GM21825 (cell line): Measurements from ENCODE around the gene SSX5.
"Not testable (repeated sequence)": the region's sequence is repeated elsewhere in the genome, so short reads cannot be mapped to it uniquely, and the experiment has no call there.

Experiments
- ATAC-seq: cut with Tn5 transposase; IDR thresholded peaks from one replicate; pipeline ENCODE4 v1.9.1; 2021; ENCODE audit warnings: mild to moderate bottlenecking, moderate library complexity; ENCODE audit not compliant: unreplicated experiment

SSX5 gene

DNA sequence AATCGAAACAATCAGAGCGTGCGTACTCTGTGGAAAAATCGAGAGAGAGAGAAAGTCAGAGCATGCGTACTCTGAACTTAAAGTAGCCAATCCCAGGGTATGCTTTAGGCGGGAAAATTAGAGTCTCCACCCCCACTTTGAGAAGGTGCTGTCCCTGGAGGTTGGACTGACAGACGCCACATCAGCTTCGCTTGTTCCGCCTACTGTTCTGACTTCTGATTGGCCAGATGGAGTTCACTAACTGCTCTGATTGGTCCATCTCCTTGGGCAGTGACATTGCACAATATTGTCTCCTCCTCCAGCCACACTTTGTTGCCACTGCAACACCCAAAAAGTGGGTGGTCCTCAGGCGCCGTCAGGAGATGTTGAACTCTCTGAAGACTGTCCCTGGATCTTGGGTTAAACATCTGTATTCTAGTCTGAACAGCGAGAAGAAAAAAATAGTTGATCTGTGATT lies at the start of gene SSX5:
TSS of gene SSX5 (minus strand) at position 51 of the 457 bp plus-strand sequence. CDS start 1,437 bp downstream, outside the sequence.
- ATAC-seq, result no peak

DNA sequence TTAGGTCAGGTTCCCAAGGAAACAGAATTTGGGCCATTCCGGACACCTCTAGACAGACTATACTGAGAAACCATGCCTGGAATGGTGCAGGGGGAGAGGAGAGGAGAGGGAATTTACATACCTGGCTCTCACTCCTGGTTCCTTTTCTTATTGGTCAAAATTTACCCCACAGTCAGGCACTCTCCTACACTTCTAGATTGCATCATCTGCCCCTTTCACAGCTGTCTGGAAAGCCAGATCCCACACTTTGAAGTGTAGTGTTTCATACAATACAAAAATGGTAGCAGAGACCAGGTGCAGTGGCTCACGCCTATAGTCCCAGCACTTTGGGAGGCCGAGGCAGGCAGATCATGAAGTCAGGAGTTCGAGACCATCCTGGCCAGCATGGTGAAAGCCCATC lies 27.6 kb upstream of the SSX5 start:
- ATAC-seq, result not testable (repeated sequence)

GRCh38 chrX:48214341-48214740 lies 17.7 kb upstream of the SSX5 start:
- ATAC-seq, result not testable (repeated sequence)

- ATAC-seq, result not testable (repeated sequence)
These were observed 6.6 kb downstream of the SSX5 start for GRCh38 chrX:48190024-48190423.

DNA sequence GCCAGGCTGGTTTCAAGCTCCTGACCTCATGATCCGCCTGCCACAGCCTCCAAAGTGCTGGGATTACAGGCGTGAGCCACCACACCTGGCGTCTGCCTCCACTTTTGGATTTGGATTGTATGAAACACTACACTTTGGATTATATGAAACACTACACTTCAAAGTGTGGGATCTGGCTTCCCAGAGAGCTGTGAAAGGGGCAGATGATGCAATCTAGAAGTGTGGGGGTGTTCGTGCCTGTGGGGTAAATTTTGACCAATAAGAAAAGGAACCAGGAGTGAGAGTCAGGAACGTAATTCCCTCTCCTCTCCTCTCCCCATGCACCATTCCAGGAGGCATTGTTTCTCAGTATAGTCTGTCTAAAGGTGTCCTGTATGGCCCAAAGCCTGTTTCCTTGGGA lies 14.7 kb downstream of the SSX5 start:
- not testable (repeated sequence) for ATAC-seq

- ATAC-seq, result no peak
These were observed 15.8 kb downstream of the SSX5 start for GRCh38 chrX:48180811-48181210.

- ATAC-seq, result no peak
These were observed 16.9 kb downstream of the SSX5 start for GRCh38 chrX:48179691-48180090.

GRCh38 chrX:48166322-48166721 lies 30.3 kb downstream of the SSX5 start:
- not testable (repeated sequence) for ATAC-seq

DNA sequence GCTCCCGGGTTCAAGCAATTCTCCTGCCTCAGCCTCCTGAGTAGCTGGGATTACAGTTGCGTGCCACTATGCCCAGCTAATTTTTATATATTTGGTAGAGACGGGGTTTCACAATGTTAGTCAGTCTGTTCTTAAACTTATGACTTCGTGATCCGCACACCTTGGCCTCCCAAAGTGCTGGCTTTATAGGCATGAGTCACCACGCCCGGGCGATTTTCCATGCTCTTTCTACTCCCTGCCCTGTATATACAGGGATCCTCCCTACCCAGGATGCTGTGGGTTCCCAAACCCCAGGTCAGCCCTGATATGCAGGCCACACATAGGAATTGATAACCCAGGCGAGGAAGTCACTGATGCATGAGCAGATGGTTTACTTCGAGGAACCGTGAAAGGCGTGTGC lies 31.4 kb downstream of the SSX5 start:
- ATAC-seq, result no peak

GRCh38 chrX:48156014-48156413 lies 40.6 kb downstream of the SSX5 start:
- no peak for ATAC-seq

- ATAC-seq, result no peak
These were observed 41.8 kb downstream of the SSX5 start for GRCh38 chrX:48154796-48155195.

DNA sequence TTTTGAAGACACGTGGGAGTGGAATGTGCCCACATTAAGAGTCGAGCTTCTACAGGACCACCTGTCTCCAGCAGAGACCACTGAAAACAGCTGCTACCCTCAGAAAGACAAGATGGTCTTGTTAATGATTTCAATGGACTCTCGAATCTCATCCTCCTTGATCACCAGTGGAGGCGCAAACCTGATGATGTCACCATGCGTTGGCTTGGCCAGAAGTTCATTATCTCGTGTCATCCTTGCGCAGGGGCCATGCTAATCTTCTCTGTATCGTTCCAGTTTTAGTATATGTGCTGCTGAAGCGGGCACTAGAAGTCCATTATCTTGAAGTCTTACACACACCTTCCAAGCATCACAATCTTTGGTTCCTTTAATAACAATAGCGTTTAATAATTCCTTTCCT lies 42.8 kb downstream of the SSX5 start:
- ATAC-seq, result no peak

DNA sequence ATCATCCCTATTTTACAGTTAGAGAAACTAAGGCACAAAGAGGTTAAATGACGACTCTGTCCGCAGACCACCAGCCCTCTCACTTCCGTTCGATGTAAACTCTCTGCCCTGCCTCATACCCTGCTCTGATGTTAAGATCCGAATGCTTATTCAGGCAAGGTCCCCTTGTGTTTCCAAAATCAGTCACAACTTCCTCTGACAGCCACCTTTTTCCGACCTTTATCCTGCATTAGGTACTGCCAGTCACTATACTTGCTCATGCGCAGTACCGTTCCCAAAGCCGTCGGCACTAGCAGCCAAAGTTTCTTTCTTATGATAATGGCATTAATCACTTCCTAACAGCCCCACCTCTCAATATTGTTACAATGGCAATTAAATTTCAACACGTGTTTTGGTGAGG lies 53.9 kb downstream of the SSX5 start:
- ATAC-seq, result not testable (repeated sequence)

DNA sequence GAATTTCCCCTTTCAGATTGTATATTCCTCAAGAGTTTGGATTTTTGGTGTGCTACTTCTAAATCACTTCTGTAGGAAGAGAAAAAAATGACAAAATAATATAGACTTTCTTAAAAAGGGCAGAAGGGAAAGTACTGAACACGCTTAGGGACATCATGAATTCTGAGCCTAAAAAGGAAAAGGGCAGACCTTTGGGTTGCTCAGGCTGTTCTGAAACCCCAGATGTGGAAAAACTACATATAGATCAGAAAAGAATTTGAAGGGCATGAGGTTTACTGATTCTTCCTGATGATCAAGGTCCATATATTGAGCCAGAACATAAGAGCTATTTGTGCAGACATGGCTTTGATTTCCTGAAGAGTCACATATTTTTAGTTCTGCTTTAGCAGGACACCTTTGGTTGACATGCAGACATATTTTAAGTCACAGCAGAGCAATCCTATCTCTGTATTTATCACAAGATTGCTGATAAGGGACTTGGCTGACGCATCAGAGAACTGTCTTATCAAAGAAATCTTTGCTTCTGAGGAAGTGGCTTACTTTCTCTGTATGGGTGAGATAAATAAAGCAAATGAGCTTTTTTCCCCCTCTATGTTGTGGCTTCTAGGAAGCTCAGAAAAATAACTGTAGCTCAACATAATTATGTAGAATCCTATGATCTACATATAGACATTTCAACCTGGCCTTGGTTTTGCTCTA lies 54.6 kb downstream of the SSX5 start:
- not testable (repeated sequence) for ATAC-seq

- not testable (repeated sequence) for ATAC-seq
These were observed 57.5 kb downstream of the SSX5 start for GRCh38 chrX:48139076-48139475.
